ENCODE measurements around the gene NOTCH1.

NOTCH1 gene

GRCh38 chr9:136474974-136475865 is 70.6 kb downstream of the NOTCH1 start:
- no peak overlapping the region for H3K27ac Mint-ChIP-seq
- H3K4me1 Mint-ChIP-seq = peaks cover 11% of the 10 kb centered on the region
- H3K9me3 Mint-ChIP-seq = no peaks in the 10 kb centered on the region
- H3K36me3 Mint-ChIP-seq = peaks cover 35% of the 10 kb centered on the region
- H3K27me3 Mint-ChIP-seq = no peaks in the 10 kb centered on the region
- no peak for ATAC-seq
- no peak overlapping the region for H3K4me3 Mint-ChIP-seq

GRCh38 chr9:136474021-136474640 is 71.7 kb downstream of the NOTCH1 start:
- no peaks in the 10 kb centered on the region for H3K27me3 Mint-ChIP-seq
- peaks cover 6% of the 10 kb centered on the region for H3K4me1 Mint-ChIP-seq
- no peak for ATAC-seq
- H3K27ac Mint-ChIP-seq = no peak overlapping the region
- peaks cover 44% of the 10 kb centered on the region for H3K36me3 Mint-ChIP-seq
- H3K4me3 Mint-ChIP-seq = no peak overlapping the region
- no peaks in the 10 kb centered on the region for H3K9me3 Mint-ChIP-seq

- H3K36me3 Mint-ChIP-seq = peaks cover 43% of the 10 kb centered on the region
These were observed 72.5 kb downstream of the NOTCH1 start for GRCh38 chr9:136473354-136473721.

GRCh38 chr9:136472640-136473353 is 73.1 kb downstream of the NOTCH1 start:
- no peaks in the 10 kb centered on the region for H3K27me3 Mint-ChIP-seq
- H3K36me3 Mint-ChIP-seq = peaks cover 43% of the 10 kb centered on the region
- ATAC-seq = no peak
- no peaks in the 10 kb centered on the region for H3K4me1 Mint-ChIP-seq
- no peak overlapping the region for H3K27ac Mint-ChIP-seq
- H3K4me3 Mint-ChIP-seq = no peak overlapping the region
- no peaks in the 10 kb centered on the region for H3K9me3 Mint-ChIP-seq

More at GRCh38 chr9:136473354-136473721, 72.5 kb downstream of the NOTCH1 start:
- no peak overlapping the region for H3K4me3 Mint-ChIP-seq
- no peaks in the 10 kb centered on the region for H3K9me3 Mint-ChIP-seq
- ATAC-seq = no peak
- peaks cover 2% of the 10 kb centered on the region for H3K4me1 Mint-ChIP-seq
- no peaks in the 10 kb centered on the region for H3K27me3 Mint-ChIP-seq
- no peak overlapping the region for H3K27ac Mint-ChIP-seq

- ATAC-seq = no peak
- Mint-ChIP-seq H3K27ac (no peak overlapping the region), H3K4me3 (no peak overlapping the region), H3K4me1 (no peaks in the 10 kb centered on the region), H3K9me3 (no peaks in the 10 kb centered on the region), H3K27me3 (no peaks in the 10 kb centered on the region), H3K36me3 (peaks cover 48% of the 10 kb centered on the region)
These were observed 73.9 kb downstream of the NOTCH1 start for GRCh38 chr9:136471802-136472487.

- Mint-ChIP-seq H3K27me3 (no peaks in the 10 kb centered on the region), H3K4me3 (no peak overlapping the region), H3K27ac (no peak overlapping the region), H3K4me1 (no peaks in the 10 kb centered on the region), H3K9me3 (no peaks in the 10 kb centered on the region), H3K36me3 (peaks cover 55% of the 10 kb centered on the region)
- no peak for ATAC-seq
These were observed 74.9 kb downstream of the NOTCH1 start for GRCh38 chr9:136470792-136471469.

GRCh38 chr9:136470356-136470755 is 75.5 kb downstream of the NOTCH1 start:
- no peaks in the 10 kb centered on the region for H3K9me3 Mint-ChIP-seq
- peaks cover 55% of the 10 kb centered on the region for H3K36me3 Mint-ChIP-seq
- H3K27me3 Mint-ChIP-seq = no peaks in the 10 kb centered on the region
- H3K4me3 Mint-ChIP-seq = no peak overlapping the region
- no peak for ATAC-seq
- no peak overlapping the region for H3K27ac Mint-ChIP-seq
- H3K4me1 Mint-ChIP-seq = no peaks in the 10 kb centered on the region

- Mint-ChIP-seq H3K9me3 (no peaks in the 10 kb centered on the region), H3K27ac (no peak overlapping the region), H3K27me3 (no peaks in the 10 kb centered on the region), H3K36me3 (peaks cover 73% of the 10 kb centered on the region), H3K4me1 (no peaks in the 10 kb centered on the region), H3K4me3 (no peak overlapping the region)
- ATAC-seq = no peak
These were observed 78.1 kb downstream of the NOTCH1 start for GRCh38 chr9:136467766-136468165.

GRCh38 chr9:136466155-136466541 is 79.7 kb downstream of the NOTCH1 start:
- H3K4me3 Mint-ChIP-seq = no peak overlapping the region
- H3K4me1 Mint-ChIP-seq = no peaks in the 10 kb centered on the region
- peaks cover 78% of the 10 kb centered on the region for H3K36me3 Mint-ChIP-seq
- ATAC-seq = no peak
- H3K27me3 Mint-ChIP-seq = no peaks in the 10 kb centered on the region
- H3K27ac Mint-ChIP-seq = no peak overlapping the region
- no peaks in the 10 kb centered on the region for H3K9me3 Mint-ChIP-seq

GRCh38 chr9:136465500-136466154 is 80.2 kb downstream of the NOTCH1 start:
- Mint-ChIP-seq H3K36me3 (peaks cover 77% of the 10 kb centered on the region), H3K4me3 (no peak overlapping the region), H3K27me3 (no peaks in the 10 kb centered on the region), H3K4me1 (no peaks in the 10 kb centered on the region), H3K9me3 (no peaks in the 10 kb centered on the region), H3K27ac (no peak overlapping the region)
- no peak for ATAC-seq

- no peak overlapping the region for H3K27ac Mint-ChIP-seq
- H3K36me3 Mint-ChIP-seq = peaks cover 73% of the 10 kb centered on the region
- H3K4me3 Mint-ChIP-seq = no peak overlapping the region
- no peaks in the 10 kb centered on the region for H3K4me1 Mint-ChIP-seq
- ATAC-seq = no peak
- H3K27me3 Mint-ChIP-seq = no peaks in the 10 kb centered on the region
- H3K9me3 Mint-ChIP-seq = no peaks in the 10 kb centered on the region
These were observed 81.6 kb downstream of the NOTCH1 start for GRCh38 chr9:136464241-136464640.

GRCh38 chr9:136463578-136463977 is 82.3 kb downstream of the NOTCH1 start:
- no peaks in the 10 kb centered on the region for H3K27me3 Mint-ChIP-seq
- no peaks in the 10 kb centered on the region for H3K9me3 Mint-ChIP-seq
- H3K36me3 Mint-ChIP-seq = peaks cover 76% of the 10 kb centered on the region
- no peak for ATAC-seq
- no peak overlapping the region for H3K4me3 Mint-ChIP-seq
- no peaks in the 10 kb centered on the region for H3K4me1 Mint-ChIP-seq
- H3K27ac Mint-ChIP-seq = no peak overlapping the region

GRCh38 chr9:136462664-136463063 is 83.2 kb downstream of the NOTCH1 start:
- no peak overlapping the region for H3K27ac Mint-ChIP-seq
- no peaks in the 10 kb centered on the region for H3K9me3 Mint-ChIP-seq
- H3K36me3 Mint-ChIP-seq = peaks cover 83% of the 10 kb centered on the region
- no peaks in the 10 kb centered on the region for H3K4me1 Mint-ChIP-seq
- H3K27me3 Mint-ChIP-seq = no peaks in the 10 kb centered on the region
- no peak for ATAC-seq
- no peak overlapping the region for H3K4me3 Mint-ChIP-seq

GRCh38 chr9:136460772-136461325 is 85.0 kb downstream of the NOTCH1 start:
- Mint-ChIP-seq H3K36me3 (peaks cover 75% of the 10 kb centered on the region), H3K4me3 (no peak overlapping the region), H3K4me1 (no peaks in the 10 kb centered on the region), H3K27ac (no peak overlapping the region), H3K27me3 (no peaks in the 10 kb centered on the region), H3K9me3 (no peaks in the 10 kb centered on the region)
- ATAC-seq = no peak
